ENCODE measurements around the gene EFCAB13. TPM values are rescaled to one million over a fixed set of nuclear protein-coding genes. Genes with fewer than 3 reads are reported as not detected.

EFCAB13 gene
- total and polyA plus RNA-seq, 12 donors = 0.32 to 3.8 (median 2.1) TPM

DNA sequence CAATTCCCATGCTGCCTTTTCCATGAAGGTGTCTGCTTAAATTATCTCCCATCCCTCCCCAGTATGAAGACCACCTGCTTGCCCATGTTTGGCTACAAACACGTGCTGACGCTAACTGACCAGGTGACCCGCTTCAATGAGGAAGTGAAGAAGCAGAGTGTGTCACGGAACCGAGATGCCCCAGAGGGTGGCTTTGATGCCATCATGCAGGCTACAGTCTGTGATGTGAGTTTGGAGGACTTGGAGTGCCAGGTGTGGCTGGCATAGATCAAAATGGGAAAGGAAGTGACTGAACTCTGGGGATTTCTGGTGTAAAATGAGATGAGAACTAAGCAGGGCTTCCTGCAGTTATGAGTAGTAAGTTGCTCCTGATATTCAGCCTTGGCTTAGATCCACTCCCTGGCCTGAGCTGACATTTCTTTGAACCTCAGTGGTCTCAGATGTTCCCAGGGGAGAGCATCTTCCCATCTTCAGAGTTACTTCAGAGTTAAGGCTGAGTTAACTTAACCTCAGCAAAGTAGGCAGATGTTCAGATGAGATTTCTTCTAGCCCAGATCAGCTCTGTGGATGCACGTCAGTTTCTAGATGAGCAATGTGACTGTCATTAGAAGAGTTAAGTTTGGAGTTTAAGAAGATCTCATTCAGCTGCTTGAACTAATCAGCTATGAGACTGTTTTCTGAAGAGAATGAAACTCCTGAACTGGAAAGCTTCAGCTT is 37.4 kb upstream of the EFCAB13 start:
- intact Hi-C loops (cut with DNase I) = loop anchor here in 1 of 10 donors (5.0 kb wide), 1 partner anchor 44 kb away; no protein-coding TSS in a partner anchor
- ATAC-seq (peak in 1 of 8 donors; percentile 9), DNase-seq (no peak)
- WGBS, 2 donors = 85 to 89% methylated on average over 6 of the region's 6 CpGs
- Histone ChIP-seq H3K27me3 (no peaks in the 10 kb centered on the region), H3K36me3 (peaks cover 0 to 56% (median 0%) of the 10 kb centered on the region in 9 donors), H3K27ac (peak overlapping the region in 2 of 10 donors; percentile 34 to 58), H3K4me1 (peaks cover 0 to 19% (median 0%) of the 10 kb centered on the region in 9 donors), H3K4me3 (no peak overlapping the region), H3K9me3 (no peaks in the 10 kb centered on the region)
- no peak for TF ChIP-seq CTCF (IDR thresholded peaks at IDR 0.05)

DNA sequence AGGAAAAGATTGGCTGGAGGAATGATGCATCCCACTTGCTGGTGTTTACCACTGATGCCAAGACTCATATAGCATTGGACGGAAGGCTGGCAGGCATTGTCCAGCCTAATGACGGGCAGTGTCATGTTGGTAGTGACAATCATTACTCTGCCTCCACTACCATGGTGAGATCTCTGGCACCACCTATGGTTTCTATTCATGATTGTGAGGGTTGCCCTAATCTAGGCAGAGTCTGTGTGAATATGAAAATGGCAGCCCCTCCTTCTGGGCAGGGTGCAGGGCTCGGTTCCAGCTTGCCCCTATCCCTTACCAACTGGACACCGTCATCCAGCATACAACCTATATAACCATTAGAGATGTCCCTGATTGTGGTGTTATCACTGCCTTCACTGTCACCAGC is 36.7 kb upstream of the EFCAB13 start:
- ATAC-seq = peak in 1 of 8 donors; percentile 22
- no peak for DNase-seq
- H3K27me3 ChIP-seq = no peaks in the 10 kb centered on the region
- H3K36me3 ChIP-seq = peaks cover 0 to 63% (median 0%) of the 10 kb centered on the region in 9 donors
- peak overlapping the region in 2 of 10 donors; percentile 34 to 58 for H3K27ac ChIP-seq
- peaks cover 0 to 19% (median 0%) of the 10 kb centered on the region in 9 donors for H3K4me1 ChIP-seq
- 90 to 96% methylated on average over 4 of the region's 4 CpGs for WGBS, 2 donors
- no peak for TF ChIP-seq CTCF (IDR thresholded peaks at IDR 0.05)
- H3K4me3 ChIP-seq = no peak overlapping the region
- H3K9me3 ChIP-seq = no peaks in the 10 kb centered on the region
- intact Hi-C loops (cut with DNase I) = loop anchor here in 1 of 10 donors (5.0 kb wide), 1 partner anchor 45 kb away; no protein-coding TSS in a partner anchor

GRCh38 chr17:47287639-47288038 is 36.1 kb upstream of the EFCAB13 start:
- H3K4me3 ChIP-seq = no peak overlapping the region
- intact Hi-C loops (cut with DNase I) = loop anchor here in 1 of 10 donors (5.0 kb wide), 1 partner anchor 45 kb away; no protein-coding TSS in a partner anchor
- peaks cover 0 to 69% (median 0%) of the 10 kb centered on the region in 9 donors for H3K36me3 ChIP-seq
- TF ChIP-seq CTCF (IDR thresholded peaks at IDR 0.05) = no peak
- WGBS, 2 donors = 86 to 92% methylated on average over 2 of the region's 2 CpGs
- H3K9me3 ChIP-seq = no peaks in the 10 kb centered on the region
- no peak for DNase-seq
- ATAC-seq = no peak
- peaks cover 0 to 19% (median 0%) of the 10 kb centered on the region in 9 donors for H3K4me1 ChIP-seq
- H3K27me3 ChIP-seq = no peaks in the 10 kb centered on the region
- peak overlapping the region in 2 of 10 donors; percentile 4 to 34 for H3K27ac ChIP-seq

- Histone ChIP-seq H3K27me3 (no peaks in the 10 kb centered on the region), H3K9me3 (no peaks in the 10 kb centered on the region), H3K4me3 (no peak overlapping the region), H3K27ac (no peak overlapping the region), H3K4me1 (peaks cover 0 to 19% (median 1%) of the 10 kb centered on the region in 9 donors), H3K36me3 (peaks cover 0 to 70% (median 0%) of the 10 kb centered on the region in 9 donors)
- intact Hi-C loops (cut with DNase I) = loop anchor here in 1 of 10 donors (5.0 kb wide), 1 partner anchor 46 kb away; no protein-coding TSS in a partner anchor
- no peak for TF ChIP-seq CTCF (IDR thresholded peaks at IDR 0.05)
- no peak for ATAC-seq
- 88 to 89% methylated on average over 6 of the region's 6 CpGs for WGBS, 2 donors
- no peak for DNase-seq
Measured at GRCh38 chr17:47288531-47289116, 35.1 kb upstream of the EFCAB13 start.
